IPS-18c (cell line): ENCODE measurements around the gene EYS.
"Not testable (repeated sequence)": the region's sequence is repeated elsewhere in the genome, so short reads cannot be mapped to it uniquely, and the experiment has no call there.

Experiments used
- H3K4me3 ChIP-seq: 2 replicates; pipeline ENCODE4 v1.7.0; 2013; ENCODE audit warnings: low read depth, mild to moderate bottlenecking, low read length, moderate library complexity; ENCODE audit not compliant: insufficient read depth
- H3K9me3 ChIP-seq: one replicate; pipeline ENCODE4 v1.6.1; 2013; ENCODE audit warnings: mild to moderate bottlenecking, low read length, moderate library complexity; ENCODE audit not compliant: control insufficient read depth, insufficient read depth

Gene EYS

GRCh38 chr6:65399355-65400084 is 307.5 kb downstream of the EYS start:
- no peak overlapping the region for H3K4me3 ChIP-seq
- no peaks in the 10 kb centered on the region for H3K9me3 ChIP-seq

- H3K9me3 ChIP-seq: no peaks in the 10 kb centered on the region
- H3K4me3 ChIP-seq: no peak overlapping the region
Measured at GRCh38 chr6:65398851-65399250, 308.2 kb downstream of the EYS start.

- H3K4me3 ChIP-seq: no peak overlapping the region
- no peaks in the 10 kb centered on the region for H3K9me3 ChIP-seq
Measured at GRCh38 chr6:65350530-65350929, 356.5 kb downstream of the EYS start.

- H3K9me3 ChIP-seq, H3K4me3 ChIP-seq: not testable (repeated sequence)
Measured at GRCh38 chr6:65302655-65303054, 404.4 kb downstream of the EYS start.

GRCh38 chr6:65299236-65299635 is 407.8 kb downstream of the EYS start:
- H3K9me3 ChIP-seq: no peaks in the 10 kb centered on the region
- no peak overlapping the region for H3K4me3 ChIP-seq

GRCh38 chr6:65295812-65296211 is 411.2 kb downstream of the EYS start:
- Histone ChIP-seq H3K9me3 (no peaks in the 10 kb centered on the region), H3K4me3 (no peak overlapping the region)

GRCh38 chr6:65289491-65289890 is 417.5 kb downstream of the EYS start:
- no peaks in the 10 kb centered on the region for H3K9me3 ChIP-seq
- H3K4me3 ChIP-seq: no peak overlapping the region

GRCh38 chr6:65285275-65285674 is 421.8 kb downstream of the EYS start:
- no peaks in the 10 kb centered on the region for H3K9me3 ChIP-seq
- H3K4me3 ChIP-seq: no peak overlapping the region

- H3K4me3 ChIP-seq: no peak overlapping the region
- no peaks in the 10 kb centered on the region for H3K9me3 ChIP-seq
Measured at GRCh38 chr6:65280060-65280459, 427.0 kb downstream of the EYS start.

- Histone ChIP-seq H3K9me3 (no peaks in the 10 kb centered on the region), H3K4me3 (no peak overlapping the region)
Measured at GRCh38 chr6:65262241-65262640, 444.8 kb downstream of the EYS start.

GRCh38 chr6:65259982-65260381 is 447.0 kb downstream of the EYS start:
- no peaks in the 10 kb centered on the region for H3K9me3 ChIP-seq

GRCh38 chr6:65259059-65259458 is 448.0 kb downstream of the EYS start:
- Histone ChIP-seq H3K4me3 (no peak overlapping the region), H3K9me3 (no peaks in the 10 kb centered on the region)

More at GRCh38 chr6:65259982-65260381, 447.0 kb downstream of the EYS start:
- H3K4me3 ChIP-seq: no peak overlapping the region

- Histone ChIP-seq H3K9me3 (no peaks in the 10 kb centered on the region), H3K4me3 (no peak overlapping the region)
Measured at GRCh38 chr6:65253041-65253440, 454.0 kb downstream of the EYS start.

GRCh38 chr6:65248101-65248610 is 458.9 kb downstream of the EYS start:
- Histone ChIP-seq H3K9me3 (no peaks in the 10 kb centered on the region), H3K4me3 (no peak overlapping the region)

- H3K9me3 ChIP-seq: no peaks in the 10 kb centered on the region
- H3K4me3 ChIP-seq: no peak overlapping the region
Measured at GRCh38 chr6:65231616-65232015, 475.4 kb downstream of the EYS start.

GRCh38 chr6:65229825-65230224 is 477.2 kb downstream of the EYS start:
- H3K4me3 ChIP-seq: no peak overlapping the region

GRCh38 chr6:65221153-65221552 is 485.9 kb downstream of the EYS start:
- H3K9me3 ChIP-seq: peaks cover 3% of the 10 kb centered on the region
- H3K4me3 ChIP-seq: no peak overlapping the region

More at GRCh38 chr6:65229825-65230224, 477.2 kb downstream of the EYS start:
- no peaks in the 10 kb centered on the region for H3K9me3 ChIP-seq

GRCh38 chr6:65202738-65203137 is 504.3 kb downstream of the EYS start:
- Histone ChIP-seq H3K4me3 (no peak overlapping the region), H3K9me3 (no peaks in the 10 kb centered on the region)

GRCh38 chr6:65199683-65200082 is 507.3 kb downstream of the EYS start:
- no peaks in the 10 kb centered on the region for H3K9me3 ChIP-seq
- H3K4me3 ChIP-seq: no peak overlapping the region
